ENCODE results near the gene LDLRAD3. TPM values are rescaled to one million over a fixed set of nuclear protein-coding genes. Genes with fewer than 3 reads are reported as not detected.

The LDLRAD3 gene
- polyA plus RNA-seq, 3 donors = 22.7 to 25.5 (median 23.5) TPM

DNA sequence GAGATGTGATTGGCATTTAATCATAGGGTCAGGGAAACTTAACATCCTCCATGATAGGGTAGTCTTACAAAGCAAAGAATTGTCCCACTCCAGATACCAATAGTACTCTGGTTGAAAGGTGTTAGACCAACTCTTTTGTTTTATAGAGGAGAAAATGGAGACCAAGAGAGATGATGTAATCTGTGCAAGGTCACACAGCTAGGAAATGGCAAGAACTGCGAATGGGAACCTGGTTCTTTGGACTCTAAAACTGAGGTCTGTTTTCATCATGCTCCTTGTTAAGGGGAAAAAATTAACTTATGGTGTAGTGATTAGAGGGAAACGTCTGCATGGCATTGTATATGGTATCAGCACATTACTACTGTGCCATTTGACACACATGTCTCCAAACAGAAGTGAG lies 174.2 kb downstream of the LDLRAD3 start:
- DNase-seq (ENCODE audit: low read depth in 3 of 3, low spot score in 2 of 3) = no peak

DNA sequence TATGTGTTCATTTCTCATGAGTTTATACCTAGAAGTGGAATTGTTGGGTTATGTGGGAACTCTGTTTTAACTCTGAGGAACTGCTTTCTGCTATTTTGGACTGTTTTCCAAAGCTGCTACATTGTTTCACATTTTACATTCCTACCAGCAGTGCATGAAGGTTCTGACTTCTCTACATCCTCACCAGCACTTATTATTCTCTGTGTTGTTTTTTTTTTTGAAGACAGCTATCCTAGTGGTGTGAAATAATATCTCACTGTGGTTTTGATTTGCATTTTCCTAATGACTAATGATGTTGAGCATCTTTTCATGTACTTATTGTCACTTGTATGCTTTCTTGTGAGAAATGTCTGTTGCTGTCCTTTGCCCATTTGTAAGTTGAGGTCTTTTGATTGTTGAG lies 175.4 kb downstream of the LDLRAD3 start:
- no peak for DNase-seq (ENCODE audit: low read depth in 3 of 3, low spot score in 2 of 3)

DNA sequence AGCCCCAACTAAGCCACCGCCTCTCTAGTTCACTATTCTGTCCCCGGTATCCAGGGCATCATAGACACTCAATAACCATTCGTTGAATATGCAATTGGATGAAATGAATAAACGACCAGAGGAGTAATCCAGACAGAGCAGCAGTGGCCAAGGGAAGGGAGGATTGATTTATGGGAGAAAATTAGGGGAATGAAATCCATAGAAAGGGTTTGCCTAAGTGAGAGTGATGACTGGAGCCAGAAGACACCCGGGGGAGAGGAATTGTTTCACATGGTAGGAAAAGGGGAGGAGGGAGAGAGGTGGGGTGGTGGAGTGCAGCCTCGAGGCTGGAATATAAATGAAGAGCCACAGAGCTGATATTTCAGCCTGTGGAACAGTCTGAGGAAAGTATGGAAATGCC lies 177.2 kb downstream of the LDLRAD3 start:
- no peak for DNase-seq (ENCODE audit: low read depth in 3 of 3, low spot score in 2 of 3)

DNA sequence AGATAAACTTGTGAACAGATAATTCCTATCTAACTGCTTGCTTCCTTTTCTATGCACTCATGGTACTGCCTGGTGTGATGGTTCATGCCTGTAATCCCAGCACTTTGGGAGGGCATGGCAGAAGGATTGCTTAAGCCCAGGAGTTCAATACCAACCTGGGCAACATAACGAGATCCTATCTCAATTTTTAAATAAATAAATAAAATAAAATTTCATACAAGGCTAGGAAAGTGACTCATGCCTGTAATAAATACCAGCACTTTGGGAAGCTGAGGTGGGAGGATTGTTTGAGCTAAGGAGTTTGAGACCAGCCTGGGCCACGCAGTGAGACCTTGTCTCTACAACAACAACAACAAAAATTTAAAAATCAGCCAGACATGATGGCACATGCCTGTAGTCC lies 178.8 kb downstream of the LDLRAD3 start:
- no peak for DNase-seq (ENCODE audit: low read depth in 3 of 3, low spot score in 2 of 3)

DNA sequence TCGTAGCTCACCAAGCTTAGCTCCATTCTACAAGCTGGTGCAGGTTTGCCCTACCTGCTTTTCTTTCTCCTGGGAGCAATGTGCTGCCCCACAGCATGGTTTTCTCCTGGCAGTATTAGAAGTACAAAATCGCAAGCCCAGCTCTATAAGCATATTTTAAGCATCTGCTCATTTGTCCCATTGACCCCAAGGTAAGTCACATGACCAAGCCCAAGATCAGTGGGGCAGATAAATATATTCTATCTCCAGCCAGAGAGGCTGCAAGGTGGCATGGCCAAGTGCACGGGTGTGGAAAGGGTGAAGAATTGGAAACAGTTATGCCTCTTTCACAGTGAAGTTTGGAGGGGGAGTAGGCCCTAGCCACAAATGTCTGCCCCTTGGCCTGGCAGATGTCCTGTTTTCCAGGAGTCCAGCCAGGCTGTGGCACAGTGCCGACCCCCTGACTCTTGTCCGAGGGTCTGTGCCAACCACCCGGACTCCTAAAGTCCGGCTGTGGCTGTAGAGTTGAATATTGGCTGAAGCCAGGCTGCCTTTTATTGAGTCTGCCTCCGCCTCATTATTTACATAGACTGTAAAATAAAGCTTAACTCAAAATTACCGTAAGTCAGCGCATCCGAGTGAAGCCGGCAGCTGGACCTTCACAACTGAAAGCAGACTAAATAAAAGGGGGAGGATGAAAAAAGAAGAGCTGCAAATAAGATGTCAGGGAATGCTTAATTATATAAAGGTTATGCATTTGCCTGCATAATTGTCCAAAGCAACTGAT lies 179.7 kb downstream of the LDLRAD3 start:
- DNase-seq (ENCODE audit: low read depth in 3 of 3, low spot score in 2 of 3) = no peak

DNA sequence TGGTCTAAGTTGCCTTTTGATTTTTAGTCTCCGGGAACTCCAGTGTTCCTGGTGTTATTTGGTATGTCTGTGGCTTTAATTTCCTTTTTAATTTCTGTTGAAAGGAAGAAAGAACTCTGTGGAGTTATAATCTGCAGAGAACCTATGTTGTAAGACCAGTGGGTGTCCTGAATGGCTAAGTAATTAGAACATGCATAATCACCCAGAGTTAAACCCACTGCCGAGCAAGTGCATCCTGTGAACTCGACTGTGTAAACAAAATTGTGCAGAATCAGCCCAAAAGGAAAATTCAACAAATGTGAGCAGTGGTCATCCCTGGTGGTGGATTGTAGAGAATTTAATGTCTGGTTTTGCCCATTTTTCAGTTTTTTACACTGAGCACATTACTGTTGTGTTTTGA lies 182.8 kb downstream of the LDLRAD3 start:
- no peak for DNase-seq (ENCODE audit: low read depth in 3 of 3, low spot score in 2 of 3)

DNA sequence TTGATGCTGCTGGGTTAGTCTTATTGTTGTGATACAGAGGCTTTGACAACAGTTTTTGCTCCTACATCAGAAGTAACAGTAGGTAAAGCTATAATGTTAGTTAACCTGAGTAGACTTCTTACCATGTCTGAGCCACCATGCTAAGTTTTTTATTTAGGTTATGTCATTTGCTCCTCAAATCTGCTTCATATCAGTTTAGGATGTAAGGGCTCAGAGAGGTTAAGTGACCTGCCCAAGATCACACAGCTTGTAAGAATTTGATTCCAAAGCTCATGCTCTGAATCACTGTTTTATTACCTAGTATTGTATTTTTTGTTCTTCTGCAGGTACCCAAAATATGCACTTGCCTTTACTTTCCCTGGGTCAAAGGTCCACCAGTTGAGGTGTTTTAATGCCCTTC lies 183.7 kb downstream of the LDLRAD3 start:
- no peak for DNase-seq (ENCODE audit: low read depth in 3 of 3, low spot score in 2 of 3)

DNA sequence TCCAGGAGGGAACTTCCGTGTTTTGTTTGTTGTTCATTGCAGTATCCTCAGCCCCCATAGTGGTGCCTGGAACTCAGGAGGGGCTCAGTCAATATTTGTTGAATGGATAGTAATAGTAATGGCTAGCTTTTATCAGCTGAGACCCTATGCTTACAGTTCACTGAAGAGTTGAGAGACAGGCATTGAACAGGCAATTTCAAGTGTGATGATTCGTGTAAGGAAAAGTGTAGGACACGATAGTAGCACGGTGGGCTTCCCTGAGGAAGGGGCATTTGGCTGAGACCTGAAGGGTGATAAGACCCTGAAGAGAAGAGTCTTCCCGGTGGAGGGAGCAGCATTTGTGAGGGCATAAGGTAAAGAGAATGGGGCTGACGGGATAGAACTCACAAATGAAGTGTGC lies 186.1 kb downstream of the LDLRAD3 start:
- no peak for DNase-seq (ENCODE audit: low read depth in 3 of 3, low spot score in 2 of 3)

DNA sequence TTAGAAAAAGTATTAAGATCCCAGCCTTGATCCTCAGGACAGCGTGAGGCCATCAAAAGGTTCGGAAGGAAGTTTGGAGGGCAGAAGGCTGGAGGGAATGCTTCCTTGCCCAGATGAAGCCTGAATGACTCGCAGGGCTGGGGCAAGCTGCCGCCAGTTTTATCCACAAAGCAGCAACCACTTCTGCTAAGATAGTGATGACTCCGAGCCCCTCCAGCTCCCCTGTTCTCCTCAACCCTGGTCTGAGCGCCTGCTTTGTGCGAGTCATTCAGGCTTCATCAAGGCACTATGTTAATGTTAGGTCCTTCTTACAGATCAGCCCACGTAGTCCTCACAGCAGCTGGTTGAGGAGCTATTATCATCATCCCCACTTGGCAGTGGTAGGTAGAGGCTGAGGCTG lies 186.5 kb downstream of the LDLRAD3 start:
- no peak for DNase-seq (ENCODE audit: low read depth in 3 of 3, low spot score in 2 of 3)

DNA sequence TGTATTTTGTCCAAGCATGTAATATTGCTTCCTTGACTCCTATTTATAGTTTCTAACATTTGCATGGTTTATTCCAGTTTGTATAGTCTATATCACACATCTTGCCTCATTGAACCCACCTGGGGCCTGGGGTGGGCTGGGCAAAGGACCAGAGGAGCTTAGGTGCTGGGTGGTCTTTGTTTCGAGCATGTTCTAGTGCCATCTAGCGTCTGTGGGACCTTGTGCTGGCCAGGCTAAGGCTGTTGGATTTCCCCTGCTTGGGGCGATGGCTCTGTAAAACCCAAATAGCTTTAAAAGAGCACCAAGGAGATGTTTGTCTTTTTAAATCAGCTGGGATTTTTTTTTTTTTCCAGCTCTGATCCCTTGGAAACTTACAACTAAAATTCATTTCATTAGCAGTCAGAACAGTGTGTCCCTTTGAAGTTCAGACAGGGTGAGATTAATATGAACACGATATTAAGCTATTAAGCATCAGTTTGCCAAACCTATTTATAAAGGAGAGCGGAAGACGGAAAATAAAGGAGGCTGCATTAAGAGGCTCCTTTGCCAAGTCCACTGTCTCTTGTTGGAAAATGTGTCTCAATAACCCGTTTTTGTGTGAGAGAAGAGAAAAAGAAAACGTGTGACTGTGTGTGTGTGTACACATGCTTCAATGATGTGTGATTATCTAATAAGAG lies 188.0 kb downstream of the LDLRAD3 start:
- no peak for DNase-seq (ENCODE audit: low read depth in 3 of 3, low spot score in 2 of 3)

DNA sequence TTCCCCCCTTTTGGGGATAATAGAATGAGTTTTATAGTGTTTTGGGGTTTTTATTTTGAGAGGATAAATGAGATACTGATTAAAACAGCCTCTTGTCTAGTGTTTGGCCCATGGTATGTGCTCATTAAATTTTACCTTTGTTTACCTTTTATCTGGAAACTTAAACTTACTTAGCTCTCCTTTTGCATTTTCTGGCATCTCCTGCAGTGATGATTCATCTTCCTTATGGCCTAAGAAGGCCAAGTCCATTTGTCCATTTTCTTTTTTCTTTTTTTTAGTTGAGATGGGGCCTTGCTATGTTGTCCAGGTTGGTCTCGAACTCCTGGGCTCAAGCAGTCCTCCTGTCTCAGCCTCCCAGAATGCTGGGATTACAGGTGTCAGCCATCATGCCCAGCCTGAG lies 189.1 kb downstream of the LDLRAD3 start:
- DNase-seq (ENCODE audit: low read depth in 3 of 3, low spot score in 2 of 3) = no peak

DNA sequence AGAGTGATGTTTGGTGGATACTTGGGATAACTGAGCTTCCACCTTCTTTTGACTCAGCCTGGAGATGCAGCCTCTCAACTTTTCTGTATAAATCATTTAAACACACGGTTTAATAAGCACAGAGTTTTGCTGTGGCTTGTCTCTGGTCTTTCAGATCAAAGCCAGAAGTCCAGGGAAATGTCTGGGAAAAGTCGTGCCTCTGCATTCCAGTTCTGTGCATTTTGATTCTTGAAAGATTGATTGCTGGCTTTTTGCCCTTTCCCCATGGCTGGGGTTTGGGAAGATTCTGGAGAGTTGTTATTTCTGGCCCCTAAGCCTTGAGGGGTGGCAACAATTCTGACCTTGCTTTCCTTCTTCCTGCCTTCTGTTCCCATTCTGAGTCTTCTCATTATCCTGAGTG lies 191.2 kb downstream of the LDLRAD3 start:
- no peak for DNase-seq (ENCODE audit: low read depth in 3 of 3, low spot score in 2 of 3)

DNA sequence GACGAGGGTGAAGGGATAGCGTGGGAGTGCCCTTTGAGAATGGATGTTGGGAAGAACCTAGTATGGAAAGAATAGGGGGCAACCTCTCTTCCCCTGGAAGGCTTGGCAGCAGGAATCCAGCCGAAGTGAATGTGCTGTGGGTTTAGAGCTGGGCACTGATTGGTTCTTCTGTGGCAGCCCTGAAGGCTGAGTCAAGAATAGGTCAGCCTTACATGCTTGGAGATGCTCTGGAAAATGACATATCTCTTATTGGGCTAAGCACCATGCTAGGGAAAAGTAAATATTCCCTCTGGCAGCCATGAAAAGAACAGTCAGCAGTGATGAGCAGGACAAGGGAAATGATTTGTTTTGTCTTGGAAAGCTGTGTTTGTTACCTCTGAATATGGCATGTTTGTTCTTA lies 195.9 kb downstream of the LDLRAD3 start:
- no peak for DNase-seq (ENCODE audit: low read depth in 3 of 3, low spot score in 2 of 3)

DNA sequence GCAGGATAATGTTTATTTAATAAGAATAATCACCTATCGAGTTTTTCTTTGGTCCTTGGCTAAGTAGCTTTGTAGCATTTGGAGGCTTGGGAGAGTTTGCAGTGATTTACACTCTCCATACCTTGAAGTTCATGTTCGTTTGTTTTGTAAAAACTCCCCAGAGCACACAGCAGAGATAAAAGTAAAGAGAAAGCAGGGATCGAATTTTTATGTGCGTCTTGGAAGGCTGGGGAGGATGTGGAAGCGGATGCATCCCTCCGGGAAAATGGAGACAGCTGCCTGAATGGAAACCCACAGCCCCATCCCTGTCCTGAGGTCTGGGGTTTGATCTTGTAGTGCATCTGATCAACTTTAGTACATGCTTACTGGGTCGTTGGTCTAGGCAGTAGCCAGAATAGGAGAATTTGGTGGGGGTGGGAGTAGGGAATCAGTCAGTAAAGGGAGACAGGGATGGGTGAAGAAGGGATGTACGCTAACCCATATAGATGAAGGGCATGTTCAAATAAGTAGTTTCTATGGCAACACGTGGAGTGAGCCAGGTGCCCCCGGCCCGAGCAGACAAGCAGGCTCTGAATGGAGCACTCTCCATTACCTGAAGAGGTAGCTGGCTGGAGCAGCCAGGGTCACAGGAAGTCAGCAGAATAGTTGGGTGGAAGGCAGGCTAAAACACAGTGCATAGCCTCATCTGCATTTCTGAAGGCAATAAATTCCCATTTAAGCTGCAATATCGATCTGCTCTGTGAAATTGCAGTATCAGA lies 197.5 kb downstream of the LDLRAD3 start:
- peak in 1 of 3 donors; percentile 50 for DNase-seq (ENCODE audit: low read depth in 3 of 3, low spot score in 2 of 3)

DNA sequence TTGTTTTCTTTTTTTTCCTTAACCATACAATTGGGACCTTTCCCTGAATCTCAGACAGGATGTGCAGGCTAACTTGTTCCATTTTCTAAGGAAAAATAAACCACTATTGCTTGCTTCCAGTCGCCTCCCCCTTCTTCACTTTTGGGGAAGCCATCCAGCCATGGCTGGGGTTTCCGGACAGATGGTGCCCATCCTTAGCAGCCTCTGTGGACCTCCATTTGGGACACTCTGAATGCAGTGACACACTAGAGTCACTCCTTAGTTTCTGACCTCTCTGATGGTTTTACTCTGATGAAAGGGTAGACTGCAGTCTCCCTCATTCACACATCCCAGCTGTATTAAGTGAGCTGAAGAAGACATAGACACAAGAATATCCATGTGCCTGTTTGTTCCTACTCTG lies 198.1 kb downstream of the LDLRAD3 start:
- no peak for DNase-seq (ENCODE audit: low read depth in 3 of 3, low spot score in 2 of 3)

DNA sequence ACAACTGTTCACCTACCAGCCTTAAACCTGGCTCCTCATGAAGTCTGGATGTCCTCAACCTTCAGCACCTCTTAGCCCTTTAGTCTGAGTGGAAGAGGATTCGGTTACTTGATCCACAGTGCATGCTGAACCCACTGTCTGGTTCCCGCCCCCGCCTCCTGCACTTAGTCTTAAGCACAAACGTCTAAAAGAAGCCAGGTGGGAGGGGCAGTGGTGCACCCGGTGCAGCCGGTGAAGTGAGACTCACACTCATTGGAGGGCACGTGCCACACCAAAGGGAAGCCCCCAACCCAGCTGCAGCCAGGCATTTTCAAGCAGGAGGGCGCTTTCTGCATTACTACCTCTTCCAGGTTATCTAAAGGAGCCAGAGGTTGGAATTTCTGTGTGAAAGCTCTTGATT lies 198.6 kb downstream of the LDLRAD3 start:
- DNase-seq (ENCODE audit: low read depth in 3 of 3, low spot score in 2 of 3) = no peak

DNA sequence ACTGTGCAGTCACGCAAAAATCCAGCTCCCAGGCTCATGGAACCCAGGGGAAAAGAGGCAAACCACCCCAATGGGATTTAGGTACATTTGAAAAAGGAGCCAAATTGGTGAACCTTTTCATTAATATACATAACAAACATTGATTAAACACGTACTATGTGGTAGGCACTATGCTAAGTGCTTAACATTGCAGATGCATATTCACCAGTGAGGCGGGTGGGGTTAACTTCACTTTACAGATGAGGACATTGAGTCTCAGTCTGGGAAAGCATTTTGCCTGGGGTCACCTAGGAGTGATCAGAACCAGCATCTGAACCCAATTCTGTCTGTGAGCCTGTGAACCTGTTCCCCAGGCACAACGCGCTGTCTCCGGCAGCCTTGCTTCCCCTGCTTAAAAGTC lies 199.0 kb downstream of the LDLRAD3 start:
- no peak for DNase-seq (ENCODE audit: low read depth in 3 of 3, low spot score in 2 of 3)

DNA sequence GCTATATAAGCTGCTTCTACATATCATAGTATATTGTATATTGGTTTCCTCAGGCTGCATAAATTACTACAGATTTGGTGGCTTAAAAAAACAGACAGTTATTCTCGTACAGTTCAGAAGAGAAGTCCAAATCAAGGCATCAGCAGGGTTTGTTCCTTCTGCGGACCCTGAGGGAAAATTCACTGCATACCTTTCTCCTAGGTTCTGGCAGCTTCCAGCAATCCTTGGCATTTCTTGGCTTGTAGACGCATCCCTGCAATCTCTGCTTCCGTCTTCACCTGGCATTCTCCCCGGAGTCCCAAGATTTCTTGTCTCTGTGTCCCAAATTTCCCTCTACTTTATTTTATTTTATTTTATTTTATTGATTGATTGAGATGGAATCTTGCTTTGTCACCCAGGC lies 202.6 kb downstream of the LDLRAD3 start:
- DNase-seq (ENCODE audit: low read depth in 3 of 3, low spot score in 2 of 3) = no peak

DNA sequence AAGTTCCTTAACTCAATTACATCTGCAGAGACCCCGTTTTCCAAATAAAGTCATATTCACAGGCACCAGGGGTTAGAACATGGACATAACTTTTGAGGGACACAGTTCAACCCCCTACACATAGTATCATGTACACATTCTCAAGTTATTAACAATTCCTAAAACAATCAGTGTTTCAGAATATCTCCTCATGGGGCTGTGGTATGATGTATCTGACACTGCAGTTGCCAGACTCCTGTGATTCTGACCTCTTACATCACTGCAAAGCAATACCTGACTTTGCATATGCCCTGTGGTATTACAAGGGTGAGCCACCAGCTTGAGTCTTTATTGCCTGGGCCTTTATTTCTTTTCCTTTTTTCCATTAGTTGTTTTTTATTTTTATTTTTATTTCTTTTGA lies 203.6 kb downstream of the LDLRAD3 start:
- no peak for DNase-seq (ENCODE audit: low read depth in 3 of 3, low spot score in 2 of 3)

DNA sequence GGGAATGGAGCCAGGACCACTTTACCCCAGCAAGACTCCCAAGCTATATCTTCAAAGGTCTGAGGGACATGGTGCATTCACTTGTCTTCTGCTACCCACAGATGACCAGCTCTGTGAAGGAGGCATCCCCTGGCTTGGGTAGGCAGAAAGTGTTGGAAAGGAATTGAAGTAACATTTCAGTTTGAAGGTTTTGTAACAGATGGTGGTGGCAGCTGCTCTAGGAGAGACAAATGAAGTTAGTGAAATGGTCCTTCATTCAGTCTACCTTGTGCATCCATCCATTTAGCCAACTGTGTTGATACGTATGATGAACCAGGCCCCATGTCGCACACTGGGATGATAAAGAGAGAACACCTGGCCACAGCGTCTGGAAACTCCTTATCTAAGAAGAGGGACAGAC lies 204.8 kb downstream of the LDLRAD3 start:
- no peak for DNase-seq (ENCODE audit: low read depth in 3 of 3, low spot score in 2 of 3)

DNA sequence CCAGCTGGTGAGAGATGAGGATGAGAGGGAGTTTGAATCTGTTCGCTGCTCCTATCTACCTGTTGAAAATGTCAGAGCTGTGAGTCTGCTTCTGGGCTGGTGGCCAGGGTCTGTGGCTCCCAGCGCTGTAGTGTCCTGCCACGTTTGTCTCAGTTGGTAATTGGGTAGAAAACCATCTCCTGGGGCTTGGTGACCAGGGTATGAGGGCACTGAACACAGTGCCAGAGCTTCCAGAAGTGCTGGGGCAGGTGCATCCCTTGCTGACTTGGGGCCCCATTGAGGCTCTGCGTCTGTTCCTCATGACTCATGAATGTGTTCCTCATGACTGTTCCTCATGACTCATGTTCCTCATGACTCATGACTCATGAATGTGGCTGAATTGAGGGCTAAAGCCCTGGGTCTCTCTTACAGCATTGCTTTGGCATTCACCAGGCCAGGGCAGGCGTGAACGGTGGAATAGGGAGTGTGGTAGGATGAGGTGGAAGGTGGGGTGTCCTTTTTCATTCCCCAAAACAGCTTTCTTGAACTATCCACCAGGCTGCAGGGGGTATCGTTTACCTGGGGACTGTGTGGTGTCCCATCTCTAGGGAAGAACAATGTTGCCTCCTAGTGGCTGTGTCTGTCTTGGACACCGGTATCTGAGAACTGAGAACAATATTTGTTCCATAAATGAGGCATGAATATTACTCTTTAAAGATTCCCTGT lies 205.8 kb downstream of the LDLRAD3 start:
- DNase-seq (ENCODE audit: low read depth in 3 of 3, low spot score in 2 of 3) = no peak

Data from right renal cortex interstitium (tissue), 3 donors.